HG03039 (cell line): Measurements from ENCODE around the gene ETV1.

ENCODE experiments used
- ATAC-seq: cut with Tn5 transposase; IDR thresholded peaks from one replicate; pipeline ENCODE4 v1.9.1; 2021; ENCODE audit warnings: mild to moderate bottlenecking, moderate library complexity; ENCODE audit not compliant: unreplicated experiment

Gene ETV1

DNA sequence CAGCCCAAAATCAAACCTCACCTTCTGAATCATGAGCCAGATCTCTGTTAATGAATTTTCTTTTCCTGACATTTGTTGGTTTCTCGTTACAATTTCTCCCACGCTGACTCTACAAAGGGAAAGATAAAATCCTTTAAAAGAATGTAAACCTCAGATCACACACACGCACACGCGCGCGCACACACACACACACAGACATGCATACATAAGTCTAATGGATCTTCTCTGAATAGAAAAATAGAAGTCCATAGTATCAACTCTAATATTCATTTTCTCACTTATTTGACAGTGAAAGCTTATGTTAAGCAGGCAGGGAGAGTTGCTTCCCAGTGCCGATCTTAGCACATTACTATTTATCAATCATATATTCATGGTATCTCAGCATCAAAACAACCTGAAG, 1.4 kb downstream of the ETV1 start:
- no peak for ATAC-seq

DNA sequence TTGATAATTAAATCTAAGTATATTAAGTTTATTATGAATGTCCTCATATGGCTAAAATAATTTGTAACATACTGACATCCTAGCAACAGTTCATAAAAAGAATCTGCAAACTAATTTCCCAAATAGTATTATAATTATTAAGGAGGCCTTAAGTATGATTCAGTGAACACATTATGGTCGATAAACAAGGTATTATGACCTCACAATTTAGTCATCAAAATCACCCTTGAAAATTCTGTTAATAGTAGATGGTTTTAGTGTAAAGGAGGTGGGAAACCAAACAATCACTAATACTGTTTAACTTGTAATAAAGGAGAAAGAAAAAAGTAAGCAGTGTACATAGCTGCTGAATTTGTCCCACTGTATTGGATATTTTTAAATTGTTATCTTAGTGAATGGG, 2.1 kb downstream of the ETV1 start:
- no peak for ATAC-seq

DNA sequence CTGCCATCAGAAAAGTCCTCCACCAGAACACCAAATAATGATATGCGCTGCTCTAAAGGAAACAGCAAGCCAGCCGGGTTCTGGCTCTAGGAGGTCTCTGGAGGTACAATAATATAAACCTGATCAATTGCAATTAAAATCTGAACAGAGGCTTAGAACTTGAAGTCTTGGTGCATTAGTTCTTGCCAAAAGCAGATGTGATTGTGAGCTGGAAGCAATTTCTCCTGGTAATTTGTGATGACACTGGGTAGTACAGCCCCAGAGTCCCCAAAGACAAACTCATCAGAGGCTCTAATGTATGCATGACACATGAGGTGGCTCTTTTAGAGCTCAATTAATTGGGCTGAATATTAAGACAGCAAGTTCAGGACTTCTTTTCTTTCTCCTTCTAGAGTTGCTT, 3.3 kb downstream of the ETV1 start:
- ATAC-seq: no peak

DNA sequence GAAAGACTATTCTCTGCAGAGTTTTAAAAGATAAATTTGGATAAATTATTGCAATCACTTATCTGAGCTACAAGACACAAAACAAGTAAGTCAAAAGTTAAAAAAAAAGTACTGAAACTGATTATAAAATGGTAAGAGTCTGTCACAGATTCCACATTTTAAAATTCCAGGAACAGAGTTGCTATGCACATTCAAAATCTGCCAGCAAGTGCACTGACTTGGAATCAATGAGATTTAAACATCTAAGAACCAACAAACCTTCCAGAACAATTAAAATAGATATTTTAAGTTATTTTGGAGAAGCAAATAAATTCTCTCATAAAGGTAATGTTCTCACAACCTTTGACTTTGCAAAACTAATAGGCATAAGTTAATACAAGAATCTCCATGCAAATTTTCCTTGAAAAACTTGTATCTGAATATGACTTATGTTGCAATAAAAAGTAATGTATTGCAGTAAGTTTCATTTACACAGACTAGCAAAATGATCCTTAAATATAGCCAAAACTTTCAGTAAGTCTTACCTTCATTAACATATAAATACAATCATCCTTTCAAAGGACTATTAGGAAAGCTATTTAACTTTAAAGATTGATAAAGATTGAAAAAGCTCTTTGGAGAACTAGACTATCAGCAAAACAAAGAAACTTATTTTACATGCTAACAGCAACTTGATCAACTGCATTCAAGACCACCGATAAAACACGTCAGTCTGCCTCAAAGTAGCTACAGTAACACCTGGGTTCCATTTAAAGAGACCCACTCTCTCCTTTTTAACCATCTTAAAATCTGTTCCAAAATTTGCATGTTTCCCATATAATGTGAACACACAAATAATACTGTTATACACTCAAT, 4.4 kb downstream of the ETV1 start:
- no peak for ATAC-seq

DNA sequence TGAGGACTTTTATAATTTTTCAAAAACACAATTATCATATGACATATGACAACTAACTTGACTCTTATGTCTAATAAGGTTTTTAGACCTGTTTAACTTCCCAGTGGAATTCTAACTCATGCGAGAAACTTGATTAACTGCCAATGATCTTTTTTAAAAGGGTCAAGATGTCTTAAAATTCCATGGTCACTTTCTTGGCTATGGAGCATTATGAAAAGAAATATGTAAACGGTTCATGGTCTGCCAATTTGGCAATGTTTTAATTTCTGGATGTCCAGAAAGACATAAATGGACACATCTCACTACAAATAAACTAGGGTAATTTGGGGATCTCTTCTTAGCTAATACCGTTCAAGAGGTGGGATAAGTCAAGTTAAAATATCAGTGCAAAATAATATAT, 5.4 kb downstream of the ETV1 start:
- no peak for ATAC-seq

DNA sequence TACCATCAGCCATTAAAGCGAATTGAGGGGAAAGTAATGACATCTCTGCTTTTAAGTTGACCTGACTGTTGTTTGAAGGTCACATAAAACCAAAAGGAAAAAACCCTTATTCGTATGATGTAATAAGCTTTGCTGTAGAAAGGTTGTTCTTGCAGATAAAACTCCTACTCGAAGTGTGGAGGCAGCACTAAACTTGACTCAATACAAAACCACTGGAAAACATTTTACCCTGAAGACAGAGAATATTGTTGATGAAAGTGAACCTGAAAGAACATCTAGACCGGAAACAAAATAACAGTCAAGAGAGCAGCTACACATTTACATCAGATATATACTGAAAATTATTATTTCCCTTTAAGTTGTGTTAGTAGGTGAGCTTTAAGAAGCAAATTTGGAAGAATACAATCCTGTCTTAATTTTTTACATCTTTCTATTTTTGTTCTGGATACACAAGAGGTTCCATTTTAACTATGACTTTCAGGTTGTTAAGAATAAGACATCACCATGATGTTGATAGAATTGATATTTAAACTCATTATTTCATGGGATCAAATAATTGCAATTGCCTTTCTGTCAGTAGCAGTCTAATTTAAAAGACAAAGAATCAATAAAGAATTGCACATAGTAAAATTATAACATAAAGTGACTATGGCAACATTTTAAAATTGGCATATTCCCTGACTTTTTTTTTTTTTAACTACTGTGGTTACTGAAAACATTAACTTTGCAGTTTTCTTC, 6.4 kb downstream of the ETV1 start:
- ATAC-seq: no peak

DNA sequence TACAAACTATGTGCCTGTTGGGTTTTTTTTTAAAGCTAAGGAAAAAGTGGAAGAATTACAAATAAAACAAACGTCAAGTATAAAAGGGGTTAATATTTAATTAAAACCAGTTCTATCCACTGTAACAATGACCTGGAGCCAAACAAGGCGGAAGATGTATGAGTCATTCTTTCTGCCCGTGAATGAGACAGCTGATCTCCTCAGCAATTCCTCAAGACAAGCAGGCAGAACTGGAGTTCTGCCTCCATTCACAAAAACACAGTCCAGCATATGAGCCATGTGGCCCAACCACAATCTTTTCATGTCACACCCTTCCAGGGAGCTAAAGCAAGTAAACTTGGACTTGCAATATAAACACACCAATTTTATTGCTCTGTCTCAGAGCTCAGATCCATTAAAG, 8.4 kb downstream of the ETV1 start:
- ATAC-seq: no peak

DNA sequence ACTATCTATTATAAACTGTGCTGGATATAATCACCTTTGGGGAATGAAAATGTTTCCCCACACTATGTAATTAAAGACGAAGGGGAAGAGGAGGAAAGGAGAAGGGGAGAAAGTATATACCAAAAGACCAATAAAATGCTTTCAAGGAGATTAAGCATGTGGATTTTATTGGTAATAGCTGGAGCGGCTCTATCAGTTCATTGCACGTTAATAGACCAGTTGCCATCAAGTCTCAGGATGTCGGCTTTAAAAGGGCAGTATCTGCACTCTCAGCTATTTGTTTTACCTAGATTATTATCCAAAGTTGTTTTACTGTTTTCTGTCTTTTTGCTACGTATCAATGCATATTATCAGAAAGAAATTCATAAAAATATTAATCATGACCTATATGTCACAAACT, 9.0 kb downstream of the ETV1 start:
- no peak for ATAC-seq

DNA sequence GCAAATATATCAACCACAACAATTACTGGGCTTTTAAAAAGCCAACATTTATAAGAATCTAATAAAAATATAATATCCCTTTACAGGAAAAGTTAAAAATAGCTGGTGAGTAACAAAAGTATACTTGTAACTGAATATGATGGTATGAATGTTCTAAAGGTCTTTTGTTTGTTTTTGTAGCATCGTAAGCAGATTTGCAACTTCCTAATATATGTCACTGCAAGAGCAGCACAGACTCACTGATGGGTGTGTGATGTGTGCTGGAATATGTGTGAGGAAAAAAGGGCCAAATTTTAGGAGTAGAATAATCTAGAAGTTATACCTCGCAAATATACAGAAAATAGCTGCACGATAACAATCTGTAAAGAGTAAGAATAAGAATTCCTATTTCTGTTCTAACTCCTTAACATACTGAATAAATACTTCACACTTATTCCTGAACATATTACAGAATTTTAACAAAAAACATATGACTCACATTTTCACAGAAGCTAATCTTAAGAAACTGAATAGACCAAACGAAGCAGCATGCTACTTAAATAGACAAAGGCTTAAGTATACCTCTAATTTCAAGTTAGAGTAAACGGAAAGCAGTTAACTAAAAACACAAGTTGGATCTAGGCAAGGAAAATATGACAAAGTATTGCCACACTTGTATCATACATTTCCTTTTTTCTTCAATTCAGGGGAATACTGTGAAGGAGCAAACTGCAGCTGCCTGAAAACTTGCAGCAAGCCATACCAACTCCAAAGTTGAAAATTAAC, 9.6 kb downstream of the ETV1 start:
- no peak for ATAC-seq

DNA sequence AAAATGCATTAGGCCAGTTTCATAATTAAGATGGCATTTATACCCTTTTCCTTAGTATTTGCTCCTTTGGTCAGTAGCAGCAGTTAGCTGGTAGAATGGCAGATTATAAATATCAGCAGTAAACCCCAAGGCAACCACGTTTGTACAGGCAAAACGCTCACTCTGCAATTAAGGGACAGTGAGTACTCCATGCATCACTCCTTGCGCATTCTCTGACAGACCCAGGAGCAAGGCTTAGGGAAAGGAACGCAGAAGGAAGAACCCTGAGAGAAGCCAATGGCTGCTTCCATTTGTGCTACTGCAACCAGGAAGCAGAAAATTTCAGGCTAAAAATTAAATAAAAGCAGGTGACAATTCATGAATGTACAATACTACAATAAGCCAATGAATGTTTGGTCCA, 12.9 kb downstream of the ETV1 start:
- ATAC-seq: no peak

DNA sequence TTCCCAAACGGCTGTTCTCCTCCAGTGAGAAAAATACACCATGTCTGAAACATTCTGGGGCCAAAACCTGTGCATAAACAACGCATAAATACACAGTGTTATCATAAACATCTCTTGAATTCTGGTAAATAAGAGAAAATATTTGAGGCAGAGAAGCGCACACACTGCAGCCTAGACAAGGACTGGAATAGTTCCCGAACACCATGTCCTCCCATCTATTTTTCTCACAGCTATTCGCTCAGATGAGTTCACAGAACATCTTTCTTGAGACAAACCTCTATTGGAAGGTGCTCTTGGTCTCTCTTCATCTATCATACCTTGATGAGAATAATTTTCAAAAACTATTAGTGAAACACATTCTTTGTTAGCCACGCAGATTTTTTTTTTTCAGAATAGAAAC, 24.4 kb downstream of the ETV1 start:
- ATAC-seq: no peak

DNA sequence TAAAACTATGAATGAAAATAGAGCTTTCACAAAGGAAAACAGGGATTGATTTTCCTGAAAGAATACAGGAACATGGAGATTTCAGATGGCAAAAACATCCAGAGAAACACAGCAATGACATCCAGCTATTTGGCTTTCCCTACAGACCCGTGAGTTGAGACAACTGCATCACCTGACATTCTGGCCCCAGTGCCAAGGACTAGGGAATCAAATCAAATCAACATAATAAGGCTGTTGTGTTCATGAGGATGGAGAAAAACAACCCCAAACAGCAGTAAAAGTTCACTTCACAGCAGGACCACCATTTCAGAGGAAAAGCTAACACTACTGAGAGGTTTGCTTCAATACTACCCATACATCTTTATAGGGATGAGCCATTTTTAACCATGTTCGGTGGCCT, 25.5 kb downstream of the ETV1 start:
- ATAC-seq: no peak

DNA sequence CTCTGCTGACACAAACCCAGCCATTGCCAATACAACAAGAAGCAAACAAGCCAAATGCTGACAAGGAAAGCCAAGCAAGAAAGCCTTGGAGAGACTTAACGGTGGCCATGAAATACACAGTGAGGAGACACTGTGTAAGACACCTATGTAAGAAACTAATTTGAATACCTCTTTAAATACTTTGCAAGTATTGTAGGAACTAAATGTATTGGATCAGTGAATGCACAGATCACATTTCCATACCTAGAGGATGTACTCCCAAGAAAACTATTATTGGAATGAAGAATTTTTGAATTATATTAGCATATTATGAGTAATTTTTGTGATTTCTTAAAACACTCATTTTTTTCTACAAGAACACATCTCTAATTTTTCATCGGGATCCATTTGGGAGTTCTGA, 34.0 kb downstream of the ETV1 start:
- ATAC-seq: no peak

DNA sequence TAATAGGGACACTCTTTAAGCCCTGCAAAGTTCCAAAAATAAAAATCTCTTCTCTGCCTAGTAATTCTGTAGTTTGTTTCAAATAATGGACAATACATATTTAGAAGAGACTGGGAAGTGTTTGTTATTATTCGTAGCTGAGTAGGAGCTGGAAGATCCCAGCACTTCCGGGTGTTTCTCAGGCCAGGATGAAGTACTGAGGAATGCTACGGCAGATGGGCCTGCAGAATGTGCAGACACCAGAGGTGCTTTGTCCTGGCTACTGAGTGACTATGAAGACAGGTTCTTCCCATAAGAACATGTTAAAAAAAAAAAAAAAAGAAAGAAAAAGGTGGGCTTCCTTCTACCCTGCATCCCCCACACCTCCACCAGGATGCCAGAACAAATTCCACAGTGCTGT, 36.1 kb downstream of the ETV1 start:
- ATAC-seq: no peak

DNA sequence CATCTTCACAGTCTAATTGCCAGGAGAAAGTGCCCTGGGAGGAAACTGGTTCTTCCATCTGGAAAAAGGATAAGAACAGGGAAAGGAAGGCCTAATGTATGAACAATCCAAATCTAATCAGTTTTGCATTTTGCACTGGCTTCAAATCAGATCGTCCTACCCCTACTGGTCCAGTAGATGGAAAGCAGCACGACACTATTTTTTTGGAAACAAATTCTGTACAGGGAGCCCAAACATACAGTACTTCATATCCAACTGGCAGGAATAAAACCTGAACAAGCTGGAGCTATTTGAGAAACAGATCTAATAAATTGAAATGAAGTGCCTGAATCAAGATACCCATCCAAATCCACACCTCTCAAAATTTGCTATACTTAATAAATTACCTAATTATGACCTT, 36.5 kb downstream of the ETV1 start:
- ATAC-seq: no peak

DNA sequence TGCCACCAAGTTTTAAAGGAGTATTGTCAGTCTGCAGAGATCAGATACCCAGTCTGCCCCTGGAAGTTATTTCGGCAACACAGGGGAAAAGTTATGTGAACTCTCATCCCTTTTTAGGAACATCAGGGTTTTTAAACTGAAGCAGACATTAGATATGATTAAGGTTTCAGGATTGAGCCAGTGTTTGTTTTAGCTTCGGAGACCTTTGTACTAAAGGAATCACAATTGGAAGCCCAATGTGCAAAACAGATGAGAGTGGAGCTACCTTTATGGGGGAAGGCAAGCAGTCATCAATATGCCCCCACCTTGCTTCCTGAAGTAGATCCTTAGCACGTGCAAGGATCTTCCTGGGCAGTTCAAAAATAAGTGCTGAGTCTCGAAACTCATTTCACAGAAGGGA, 39.5 kb downstream of the ETV1 start:
- no peak for ATAC-seq

DNA sequence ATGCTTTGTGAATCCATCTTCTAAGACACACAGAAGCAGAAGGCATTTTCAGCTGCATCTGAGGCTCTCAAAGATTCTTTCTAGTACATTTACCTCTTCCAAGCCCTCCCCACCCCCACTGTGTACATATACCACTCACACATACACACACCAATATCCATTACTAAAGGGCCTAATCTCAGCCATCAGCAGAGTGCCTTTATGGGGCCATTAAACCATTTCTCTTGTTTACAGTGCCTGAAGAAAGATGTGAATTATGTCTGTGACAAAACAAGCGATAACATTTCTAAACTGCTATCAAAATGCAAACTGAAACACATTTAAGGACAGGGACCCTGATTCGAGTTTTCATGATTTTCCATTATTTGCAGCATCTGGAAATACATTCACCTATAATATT, 40.0 kb downstream of the ETV1 start:
- ATAC-seq: no peak

DNA sequence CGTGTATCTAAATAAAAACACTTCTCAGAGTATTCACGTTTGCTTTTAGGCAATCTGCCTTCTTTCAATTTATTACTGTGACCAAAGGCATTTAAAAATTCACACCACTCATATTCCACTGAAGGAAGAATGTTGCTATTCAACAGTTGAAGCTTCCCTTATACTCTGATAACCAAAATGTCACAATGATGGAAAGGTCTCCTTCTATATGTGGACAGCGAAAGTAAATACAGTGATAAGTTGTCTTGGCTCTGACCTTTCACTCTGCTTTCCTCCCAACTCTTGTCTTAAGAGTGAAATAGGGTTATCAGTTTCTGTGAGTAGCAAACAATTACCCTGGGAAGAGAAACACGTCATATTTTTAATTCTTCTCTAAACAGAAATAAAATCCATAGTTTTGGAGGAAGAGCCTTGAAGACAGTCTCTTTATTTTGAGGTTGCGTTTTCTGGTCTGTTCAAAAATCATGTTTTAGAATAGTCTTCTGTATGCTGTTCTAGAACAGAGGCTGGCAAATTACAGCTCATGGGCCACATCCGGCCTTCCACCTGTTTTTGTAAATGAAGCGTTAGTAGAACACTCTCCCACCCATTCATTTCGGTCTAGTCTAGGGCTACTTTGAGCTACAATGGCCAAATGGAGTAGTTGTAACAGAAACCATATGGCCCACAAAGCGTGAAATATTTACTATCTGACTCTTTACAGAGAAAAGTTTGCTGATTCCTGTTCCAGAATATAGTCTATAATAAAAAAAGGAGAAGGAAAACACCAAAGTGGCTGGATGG, 41.3 kb downstream of the ETV1 start:
- ATAC-seq: no peak

DNA sequence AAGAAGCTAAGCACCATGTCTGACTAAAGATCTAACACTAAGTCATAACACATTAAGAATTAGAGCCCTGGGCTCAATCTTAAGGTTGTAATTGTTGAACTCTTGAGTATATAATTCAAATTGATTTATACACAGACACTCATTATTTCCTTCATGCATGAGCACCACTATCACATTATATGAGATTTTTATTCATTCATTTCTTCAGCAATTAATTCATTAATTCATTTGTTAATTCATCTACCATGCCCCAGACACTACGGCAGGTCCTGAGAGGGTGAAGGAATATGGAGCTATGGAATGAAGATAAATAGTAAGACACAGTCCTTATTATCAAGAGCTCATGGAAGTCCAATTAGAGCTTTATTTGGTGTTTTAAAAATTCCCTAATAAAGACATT, 41.9 kb downstream of the ETV1 start:
- no peak for ATAC-seq

DNA sequence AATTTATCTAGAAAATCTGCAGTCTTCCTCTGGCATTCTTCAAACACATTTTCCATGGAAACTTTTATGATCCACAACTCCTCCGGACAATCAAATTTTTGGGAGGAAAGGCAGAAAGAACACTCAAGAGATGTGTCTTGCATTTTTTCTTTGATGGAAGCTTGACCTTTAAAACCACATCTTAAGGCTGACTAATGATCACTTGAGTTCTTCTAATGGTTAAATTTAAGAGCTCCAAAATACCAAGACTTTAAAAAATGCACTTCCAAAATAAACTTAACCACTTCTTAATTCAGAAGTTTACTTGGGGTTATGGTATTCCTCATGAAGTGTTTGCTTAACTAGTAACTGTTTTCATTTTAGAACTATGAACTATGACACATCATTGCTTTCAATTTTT, 43.3 kb downstream of the ETV1 start:
- ATAC-seq: no peak

DNA sequence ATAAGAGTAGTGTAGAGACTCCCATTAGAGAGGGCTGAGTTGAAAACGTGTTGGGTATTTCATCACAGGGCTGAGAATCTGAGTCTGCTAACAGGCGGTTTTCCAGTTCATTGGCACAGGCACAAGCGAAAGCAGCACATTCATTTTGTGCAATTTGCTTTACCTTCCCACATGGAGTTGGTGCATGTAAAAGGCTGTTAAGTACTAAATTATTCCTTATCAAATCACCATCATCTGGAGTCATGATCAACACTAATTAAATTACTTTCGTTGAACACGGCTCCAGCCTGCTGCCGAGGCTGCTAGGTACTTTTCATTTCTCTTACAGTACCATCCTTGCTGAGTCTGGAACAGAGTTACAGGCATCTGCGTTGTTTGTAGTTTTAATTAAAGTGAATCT, 43.8 kb downstream of the ETV1 start:
- ATAC-seq: no peak
